SK-N-SH (cell line): ENCODE results near the gene IL1RAP. TPM values are rescaled to one million over a fixed set of nuclear protein-coding genes. Genes with fewer than 3 reads are reported as not detected.

Experiments used
- CTCF ChIA-PET: fragments of 300-600, 350-600 bp; formaldehyde crosslinking; extraction: SDS; loops from one replicate; lab custom pipeline; 2021; lab: Yijun Ruan, JAX
- POLR2A ChIA-PET: fragments of 350-600 bp; sonication (Branson Sonifier 250); formaldehyde crosslinking; extraction: SDS; loops from one replicate; lab custom pipeline; 2020; ENCODE audit warnings: antibody characterized with exemption, inconsistent platforms; lab: Yijun Ruan, JAX
- DNase-seq: peaks from one replicate; pipeline ENCODE4 v3.0.0; 2012
- H2AFZ ChIP-seq: fragments of 200-600 bp; sonication (generic); 2 replicates; pipeline ENCODE4 v1.8.1; 2016; ENCODE audit warnings: antibody characterized with exemption, mild to moderate bottlenecking, low read depth
- H3F3A ChIP-seq: fragments of 200-600 bp; sonication (generic); replicated peaks from 2 replicates; pipeline ENCODE3; 2016; ENCODE audit warnings: antibody characterized with exemption, mild to moderate bottlenecking; ENCODE audit not compliant: insufficient read depth
- H3K27ac ChIP-seq, 2 experiments: fragments of 200-500 bp in 1 of 2; fragments of 200-600 bp in 1 of 2; sonication (Bioruptor generic) in 1 of 2; sonication (generic), shearing (Covaris generic) in 1 of 2; 2 replicates each; pipeline versions ENCODE4 v1.5.1 to v1.6.1; 2014 to 2016; ENCODE audit warnings: low read depth in 2 of 2, inconsistent platforms in 1 of 2, low read length in 1 of 2, mild to moderate bottlenecking in 1 of 2, mixed read lengths in 1 of 2
- H3K27me3 ChIP-seq: fragments of 200-600 bp; sonication (generic), shearing (Covaris generic); 2 replicates; pipeline ENCODE4 v1.6.1; 2016; ENCODE audit warnings: mixed run types; ENCODE audit not compliant: insufficient read depth
- H3K36me3 ChIP-seq, 2 experiments: fragments of 200-500 bp in 1 of 2; fragments of 200-600 bp in 1 of 2; sonication (Bioruptor generic) in 1 of 2; sonication (generic) in 1 of 2; replicated peaks in 1 of 2; 2 replicates each; pipeline versions ENCODE3 to v1.5.1; 2014 to 2016; ENCODE audit warnings: low read length in 1 of 2, mild to moderate bottlenecking in 1 of 2; ENCODE audit not compliant: insufficient read depth in 2 of 2, control insufficient read depth in 1 of 2
- H3K4me1 ChIP-seq, 2 experiments: fragments of 200-500 bp in 1 of 2; fragments of 200-600 bp in 1 of 2; sonication (Bioruptor generic) in 1 of 2; sonication (generic), shearing (Covaris generic) in 1 of 2; 2 replicates each; pipeline versions ENCODE4 v1.5.1 to v1.6.1; 2014 to 2016; ENCODE audit warnings: low read depth in 1 of 2, low read length in 1 of 2, mixed run types in 1 of 2; ENCODE audit not compliant: insufficient read depth in 2 of 2, control insufficient read depth in 1 of 2
- H3K4me2 ChIP-seq: fragments of 200-600 bp; sonication (generic), shearing (Covaris generic); 2 replicates; pipeline ENCODE4 v1.6.1; 2017; ENCODE audit warnings: mixed run types
- H3K4me3 ChIP-seq, 2 experiments: fragments of 200-500 bp in 1 of 2; fragments of 200-600 bp in 1 of 2; sonication (Bioruptor generic) in 1 of 2; sonication (generic), shearing (Covaris generic) in 1 of 2; 2 replicates each; pipeline versions ENCODE4 v1.5.1 to v1.8.1; 2014 to 2016; ENCODE audit warnings: low read depth in 2 of 2, inconsistent platforms in 1 of 2, low read length in 1 of 2, mild to moderate bottlenecking in 1 of 2, mixed read lengths in 1 of 2, moderate library complexity in 1 of 2
- H3K79me2 ChIP-seq: fragments of 200-600 bp; sonication (generic); 2 replicates; pipeline ENCODE4 v1.8.1; 2017; ENCODE audit warnings: mild to moderate bottlenecking; ENCODE audit not compliant: insufficient read depth
- H3K9ac ChIP-seq: fragments of 200-600 bp; sonication (generic); 2 replicates; pipeline ENCODE4 v1.6.1; 2017; ENCODE audit warnings: mixed run types
- H3K9me2 ChIP-seq: fragments of 200-600 bp; sonication (generic); 2 replicates; pipeline ENCODE4 v1.6.1; 2017; ENCODE audit warnings: mixed run types
- H3K9me3 ChIP-seq: fragments of 200-600 bp; sonication (generic); 2 replicates; pipeline ENCODE4 v1.6.1; 2017; ENCODE audit warnings: mixed run types, mild to moderate bottlenecking, moderate library complexity
- H4K20me1 ChIP-seq: fragments of 200-600 bp; sonication (generic); 2 replicates; pipeline ENCODE4 v1.6.1; 2017; ENCODE audit warnings: mild to moderate bottlenecking, mixed run types; ENCODE audit not compliant: insufficient read depth
- CHD2 ChIP-seq: fragments of 150-350 bp; IDR thresholded peaks from 2 replicates; pipeline ENCODE4 v1.6.1; 2018; ENCODE audit warnings: low read length; ENCODE audit not compliant: partially characterized antibody
- ELF1 ChIP-seq: IDR thresholded peaks from 2 replicates; pipeline ENCODE4 v1.4.0; 2012
- EP300 ChIP-seq, 2 experiments: IDR thresholded peaks; 2 replicates each; pipeline versions ENCODE4 v1.4.0 to v1.6.1; 2012; ENCODE audit warnings: borderline replicate concordance in 1 of 2, low read depth in 1 of 2, low read length in 1 of 2
- EZH2phosphoT487 ChIP-seq: fragments of 200-600 bp; sonication (generic); IDR thresholded peaks from 2 replicates; pipeline ENCODE4 v1.6.1; 2017; ENCODE audit warnings: low read depth, mixed run types, mild to moderate bottlenecking, antibody characterized with exemption, moderate library complexity, borderline replicate concordance
- FOXM1 ChIP-seq: IDR thresholded peaks from 2 replicates; pipeline ENCODE4 v1.4.0; 2012; ENCODE audit warnings: low read depth, mild to moderate bottlenecking
- GABPA ChIP-seq: IDR thresholded peaks from 2 replicates; pipeline ENCODE4 v1.4.0; 2012; ENCODE audit warnings: low read depth, mild to moderate bottlenecking
- GATA2 ChIP-seq: sonication (generic); formaldehyde crosslinking; IDR thresholded peaks from 2 replicates; pipeline ENCODE4 v1.5.0; 2020; ENCODE audit warnings: mild to moderate bottlenecking, missing genetic modification reagents
- MEF2A ChIP-seq: IDR thresholded peaks from 2 replicates; pipeline ENCODE4 v1.4.0; 2012; ENCODE audit warnings: low read depth, borderline replicate concordance
- NFIC ChIP-seq: IDR thresholded peaks from 2 replicates; pipeline ENCODE4 v1.4.0; 2012; ENCODE audit warnings: borderline replicate concordance
- NRF1 ChIP-seq: IDR thresholded peaks from 2 replicates; pipeline ENCODE4 v1.6.1; 2012; ENCODE audit warnings: low read depth, mild to moderate bottlenecking, low read length
- PBX3 ChIP-seq: IDR thresholded peaks from 2 replicates; pipeline ENCODE4; 2012
- POLR2AphosphoS5 ChIP-seq: IDR thresholded peaks from 2 replicates; pipeline ENCODE4 v1.6.1; 2012; ENCODE audit warnings: low read depth, low read length
- RCOR1 ChIP-seq: fragments of 150-350 bp; IDR thresholded peaks from 2 replicates; pipeline ENCODE4 v1.6.1; 2017; ENCODE audit warnings: antibody characterized with exemption, low read length
- REST ChIP-seq: IDR thresholded peaks from 2 replicates; pipeline ENCODE4 v1.6.1; 2012; ENCODE audit warnings: mild to moderate bottlenecking, low read depth, low read length, moderate library complexity
- RFX5 ChIP-seq: IDR thresholded peaks from 2 replicates; pipeline ENCODE4 v1.6.1; 2012; ENCODE audit warnings: mild to moderate bottlenecking, improper control_type of control experiment, low read length
- RXRA ChIP-seq: IDR thresholded peaks from 2 replicates; pipeline ENCODE4 v1.4.0; 2012; ENCODE audit warnings: low read depth, mild to moderate bottlenecking, borderline replicate concordance
- SMC3 ChIP-seq: IDR thresholded peaks from 2 replicates; pipeline ENCODE4 v1.6.1; 2012; ENCODE audit warnings: low read depth, low read length, improper control_type of control experiment
- TEAD4 ChIP-seq: IDR thresholded peaks from 2 replicates; pipeline ENCODE4 v1.4.0; 2012; ENCODE audit warnings: mild to moderate bottlenecking, borderline replicate concordance; ENCODE audit not compliant: insufficient read depth
- USF1 ChIP-seq: IDR thresholded peaks from 2 replicates; pipeline ENCODE4 v1.4.0; 2012; ENCODE audit warnings: low read depth, borderline replicate concordance
- USF2 ChIP-seq: fragments of 150-350 bp; IDR thresholded peaks from 2 replicates; pipeline ENCODE4 v1.6.1; 2017; ENCODE audit warnings: antibody characterized with exemption, low read length, low read depth, borderline replicate concordance
- WGBS: methylation state at CpG from one replicate; pipeline ENCODE4 v1.1.6; 2017; ENCODE audit warnings: low lambda C conversion rate; 5-methylcytosine and 5-hydroxymethylcytosine counted together
- polyA plus RNA-seq, 3 experiments: library from polyadenylated mRNA; depleted of rRNA; stranded (reverse); fragments of >200 nt; gene quantifications; 2 replicates each; pipeline ENCODE4 v1.2.3, GENCODE V29; 2012

IL1RAP gene
- polyA plus RNA-seq, 1 of the 3 experiments (the other 2 are of a cell fraction) = 7.6 TPM

GRCh38 chr3:190491533-190492054, 22.3 kb upstream of the IL1RAP start:
- WGBS = 22% methylated on average over 2 of the region's 4 CpGs
- no peaks in the 10 kb centered on the region for H3K9me3 ChIP-seq
- TF ChIP-seq RFX5 (no peak), REST (no peak), TEAD4 (no peak), MEF2A (no peak), PBX3 (no peak), SMC3 (no peak), GABPA (no peak), ELF1 (no peak), CHD2 (no peak), GATA2 (CRISPR knock-in tag) (no peak), EZH2phosphoT487 (no peak), FOXM1 (no peak), RCOR1 (no peak), USF1 (no peak), NFIC (no peak), POLR2AphosphoS5 (no peak), USF2 (no peak), RXRA (no peak), NRF1 (no peak), EP300 (IDR thresholded peaks at IDR 0.05; ENCODE audit: borderline replicate concordance in 1 of 2, low read depth in 1 of 2, low read length in 1 of 2) (no peak)
- no peak overlapping the region for H3K4me2 ChIP-seq
- no peaks in the 10 kb centered on the region for H3F3A ChIP-seq
- CTCF ChIA-PET = no interaction called here
- H2AFZ ChIP-seq = no peak overlapping the region
- no peak overlapping the region for H3K4me3 ChIP-seq
- H3K79me2 ChIP-seq = no peaks in the 10 kb centered on the region
- POLR2A ChIA-PET = no interaction called here
- H3K9ac ChIP-seq = no peak overlapping the region
- H3K4me1 ChIP-seq = no peaks in the 10 kb centered on the region; a peak in 1 of 4 replicates
- peaks cover 11% of the 10 kb centered on the region; the same call in 1 of the 2 replicates for H3K27me3 ChIP-seq
- no peaks in the 10 kb centered on the region for H3K9me2 ChIP-seq
- DNase-seq = no peak
- no peaks in the 10 kb centered on the region for H4K20me1 ChIP-seq
- no peaks in the 10 kb centered on the region for H3K36me3 ChIP-seq
- no peak overlapping the region for H3K27ac ChIP-seq
